Memory B cell (primary cell): Measurements from ENCODE around the gene USP35.

ENCODE experiments used
- ATAC-seq: fragments of 150-1000 bp; cut with Tn5 transposase; 2 replicates; pipeline ENCODE4 v1.10.0; 2021; ENCODE audit warnings: low read depth, mild to moderate bottlenecking, moderate library complexity
- DNase-seq, 2 donors: peaks; one replicate each; pipeline ENCODE4 v3.0.0; 2022; ENCODE audit warnings: low spot score in 2 of 2
- H3K27ac Mint-ChIP-seq: one replicate; pipeline ENCODE4 v1.8.0; 2022; ENCODE audit warnings: mild to moderate bottlenecking, moderate library complexity, mixed read lengths
- H3K27me3 Mint-ChIP-seq: one replicate; pipeline ENCODE4 v1.8.0; 2022; ENCODE audit warnings: mixed read lengths
- H3K36me3 Mint-ChIP-seq: one replicate; pipeline ENCODE4 v1.8.0; 2022; ENCODE audit warnings: mild to moderate bottlenecking, mixed read lengths
- H3K4me1 Mint-ChIP-seq: one replicate; pipeline ENCODE4 v1.8.0; 2022; ENCODE audit warnings: mixed read lengths
- H3K4me3 Mint-ChIP-seq: one replicate; pipeline ENCODE4 v1.8.0; 2022; ENCODE audit warnings: mild to moderate bottlenecking, moderate library complexity, mixed read lengths
- H3K9me3 Mint-ChIP-seq: one replicate; pipeline ENCODE4 v1.8.0; 2022; ENCODE audit warnings: mixed read lengths

The USP35 gene

DNA sequence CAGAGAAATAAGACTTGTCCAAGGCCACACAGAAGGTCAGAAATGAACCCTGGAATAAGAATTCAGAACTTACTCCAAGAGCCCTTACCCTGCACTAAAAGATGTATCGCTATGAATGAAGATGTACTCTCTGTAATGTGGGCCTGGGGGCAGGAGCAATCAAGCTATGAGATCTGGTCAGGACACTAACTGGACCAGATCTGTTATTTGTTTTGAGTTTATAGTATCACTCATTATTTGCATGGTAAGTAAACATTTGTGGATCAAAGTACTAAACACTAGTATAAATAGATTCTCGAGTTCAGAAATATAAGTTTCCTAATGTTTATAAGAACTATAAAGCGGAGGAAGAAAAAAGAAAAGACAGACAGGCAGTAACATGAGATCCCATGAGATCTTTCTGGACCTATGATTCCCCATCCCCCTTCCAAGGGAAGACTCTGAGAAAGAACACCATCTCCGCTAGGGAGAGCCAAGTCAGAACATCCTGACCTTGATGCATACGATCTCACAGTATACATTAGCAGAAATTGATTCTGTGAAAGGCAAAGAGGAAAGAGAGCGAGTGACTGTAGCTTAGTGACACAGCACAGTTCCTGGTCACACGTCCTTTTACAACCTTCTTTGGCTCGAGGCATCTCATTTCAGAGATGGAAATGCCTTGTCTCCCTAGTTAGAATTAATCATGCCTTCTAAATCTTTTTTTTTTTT is 71.2 kb downstream of the USP35 start:
- no peak for ATAC-seq
- H3K27ac Mint-ChIP-seq, result peak overlapping the region; percentile 3
- DNase-seq, result no peak
- H3K27me3 Mint-ChIP-seq, result no peaks in the 10 kb centered on the region
- no peaks in the 10 kb centered on the region for H3K9me3 Mint-ChIP-seq
- no peaks in the 10 kb centered on the region for H3K4me1 Mint-ChIP-seq
- H3K36me3 Mint-ChIP-seq, result peaks cover 2% of the 10 kb centered on the region
- H3K4me3 Mint-ChIP-seq, result no peak overlapping the region

GRCh38 chr11:78261367-78261766 is 72.6 kb downstream of the USP35 start:
- Mint-ChIP-seq H3K9me3 (no peaks in the 10 kb centered on the region), H3K27ac (no peak overlapping the region), H3K4me1 (no peaks in the 10 kb centered on the region), H3K36me3 (peaks cover 2% of the 10 kb centered on the region), H3K27me3 (no peaks in the 10 kb centered on the region), H3K4me3 (no peak overlapping the region)
- DNase-seq (no peak), ATAC-seq (no peak)

DNA sequence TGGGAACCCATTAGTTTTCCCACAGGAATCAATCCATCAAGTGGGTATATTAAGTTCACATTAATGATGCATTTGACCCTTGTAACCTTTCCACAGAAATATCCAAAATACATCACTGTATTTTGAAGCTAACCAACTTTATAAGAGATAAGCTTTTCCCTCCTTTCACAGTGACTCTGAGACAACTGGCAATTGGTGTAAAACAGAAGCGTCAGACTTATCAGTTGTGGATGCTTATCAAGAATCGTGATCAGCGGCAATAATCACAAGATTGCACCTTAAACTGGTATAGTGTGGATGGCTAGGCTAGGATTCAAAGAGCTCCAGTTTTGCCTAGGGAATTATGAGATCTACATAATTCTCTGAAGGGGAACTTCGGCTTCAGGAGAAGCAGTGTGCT is 73.1 kb downstream of the USP35 start:
- Mint-ChIP-seq H3K4me3 (no peak overlapping the region), H3K9me3 (no peaks in the 10 kb centered on the region)

DNA sequence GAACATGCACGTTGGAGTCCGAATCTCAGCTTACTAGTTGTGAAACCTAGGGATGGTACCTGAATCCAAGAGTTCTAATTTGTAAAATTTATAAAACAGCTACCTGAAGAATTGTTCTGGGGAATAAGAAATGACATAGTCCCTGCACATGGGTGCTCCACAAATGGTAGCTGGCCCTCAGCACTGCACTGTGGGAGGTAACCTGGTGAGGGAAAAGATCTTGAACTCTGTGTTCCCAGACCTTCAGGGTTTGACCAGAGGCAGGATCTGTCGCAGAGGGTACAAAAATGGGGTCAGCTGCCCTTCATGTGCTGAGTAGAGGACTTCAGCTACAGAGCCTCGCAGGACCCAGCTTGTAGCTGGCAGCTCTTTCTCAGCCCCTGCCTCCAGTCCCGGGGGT is 73.5 kb downstream of the USP35 start:
- ATAC-seq (no peak), DNase-seq (no peak)
- no peaks in the 10 kb centered on the region for H3K9me3 Mint-ChIP-seq
- H3K36me3 Mint-ChIP-seq, result peaks cover 2% of the 10 kb centered on the region
- H3K4me1 Mint-ChIP-seq, result no peaks in the 10 kb centered on the region
- no peaks in the 10 kb centered on the region for H3K27me3 Mint-ChIP-seq
- no peak overlapping the region for H3K27ac Mint-ChIP-seq
- H3K4me3 Mint-ChIP-seq, result no peak overlapping the region

More for the DNA sequence above, 73.1 kb downstream of the USP35 start:
- no peak for ATAC-seq
- Mint-ChIP-seq H3K27ac (no peak overlapping the region), H3K27me3 (no peaks in the 10 kb centered on the region), H3K4me1 (no peaks in the 10 kb centered on the region), H3K36me3 (peaks cover 2% of the 10 kb centered on the region)
- DNase-seq, result no peak

DNA sequence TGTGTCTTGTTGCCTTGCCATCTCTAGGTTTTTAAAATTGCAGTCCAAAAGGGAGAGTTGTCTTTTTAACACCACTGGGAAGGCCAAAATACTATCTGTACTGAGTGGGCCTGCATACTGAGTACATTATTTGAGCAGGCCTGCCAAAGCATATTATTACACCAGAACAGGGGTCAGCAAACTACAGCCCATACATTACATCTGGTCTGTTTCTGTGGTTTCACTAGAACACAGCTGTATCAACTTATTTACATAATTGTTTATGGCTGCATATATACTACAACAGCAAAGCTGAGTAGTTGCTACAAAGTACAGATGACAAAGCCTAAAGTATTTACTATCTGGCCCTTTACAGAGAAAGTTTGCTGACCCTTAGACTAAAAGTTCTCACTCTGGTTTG is 74.0 kb downstream of the USP35 start:
- no peak for DNase-seq
- no peak for ATAC-seq
- Mint-ChIP-seq H3K4me1 (no peaks in the 10 kb centered on the region), H3K9me3 (no peaks in the 10 kb centered on the region), H3K36me3 (peaks cover 2% of the 10 kb centered on the region), H3K4me3 (no peak overlapping the region), H3K27ac (no peak overlapping the region), H3K27me3 (no peaks in the 10 kb centered on the region)
